ENCODE results near the gene BBS9.

Gene BBS9

GRCh38 chr7:33452805-33453502 lies 323.6 kb downstream of the BBS9 start:
- TF ChIP-seq, protein P1, sequence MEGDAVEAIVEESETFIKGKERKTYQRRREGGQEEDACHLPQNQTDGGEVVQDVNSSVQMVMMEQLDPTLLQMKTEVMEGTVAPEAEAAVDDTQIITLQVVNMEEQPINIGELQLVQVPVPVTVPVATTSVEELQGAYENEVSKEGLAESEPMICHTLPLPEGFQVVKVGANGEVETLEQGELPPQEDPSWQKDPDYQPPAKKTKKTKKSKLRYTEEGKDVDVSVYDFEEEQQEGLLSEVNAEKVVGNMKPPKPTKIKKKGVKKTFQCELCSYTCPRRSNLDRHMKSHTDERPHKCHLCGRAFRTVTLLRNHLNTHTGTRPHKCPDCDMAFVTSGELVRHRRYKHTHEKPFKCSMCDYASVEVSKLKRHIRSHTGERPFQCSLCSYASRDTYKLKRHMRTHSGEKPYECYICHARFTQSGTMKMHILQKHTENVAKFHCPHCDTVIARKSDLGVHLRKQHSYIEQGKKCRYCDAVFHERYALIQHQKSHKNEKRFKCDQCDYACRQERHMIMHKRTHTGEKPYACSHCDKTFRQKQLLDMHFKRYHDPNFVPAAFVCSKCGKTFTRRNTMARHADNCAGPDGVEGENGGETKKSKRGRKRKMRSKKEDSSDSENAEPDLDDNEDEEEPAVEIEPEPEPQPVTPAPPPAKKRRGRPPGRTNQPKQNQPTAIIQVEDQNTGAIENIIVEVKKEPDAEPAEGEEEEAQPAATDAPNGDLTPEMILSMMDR (conservative IDR thresholded peaks at IDR 0.05; ENCODE audit: control insufficient read depth, insufficient read depth, low read depth, low read length) = no peak
- DNase-seq (ENCODE audit: low read depth) = peak; percentile 40
- H3K4me3 ChIP-seq (ENCODE audit: control insufficient read depth, low read depth, low read length) = no peak overlapping the region

DNA sequence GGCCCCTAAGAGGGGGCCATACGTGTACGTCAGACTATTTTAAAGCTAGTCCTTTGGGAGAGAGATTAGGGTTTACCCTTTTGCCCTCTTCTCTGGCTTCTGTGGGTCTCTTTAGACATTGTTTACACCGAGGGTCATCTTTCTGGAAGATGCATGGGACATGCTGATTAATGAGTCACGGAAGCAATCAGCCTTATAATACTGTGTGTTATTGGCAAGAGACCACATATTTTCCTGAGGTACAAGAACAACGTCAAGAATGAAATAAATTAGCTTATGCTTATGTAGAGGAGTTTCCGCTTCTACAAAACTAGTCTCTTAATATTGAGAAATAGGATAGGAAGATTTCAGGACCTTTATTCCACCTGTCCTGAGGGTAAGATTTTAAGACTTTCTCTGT lies 327.7 kb downstream of the BBS9 start:
- TF ChIP-seq, protein P1 (conservative IDR thresholded peaks at IDR 0.05; ENCODE audit: control insufficient read depth, insufficient read depth, low read depth, low read length) = no peak
- DNase-seq (ENCODE audit: low read depth) = no peak
- H3K4me3 ChIP-seq (ENCODE audit: control insufficient read depth, low read depth, low read length) = no peak overlapping the region

DNA sequence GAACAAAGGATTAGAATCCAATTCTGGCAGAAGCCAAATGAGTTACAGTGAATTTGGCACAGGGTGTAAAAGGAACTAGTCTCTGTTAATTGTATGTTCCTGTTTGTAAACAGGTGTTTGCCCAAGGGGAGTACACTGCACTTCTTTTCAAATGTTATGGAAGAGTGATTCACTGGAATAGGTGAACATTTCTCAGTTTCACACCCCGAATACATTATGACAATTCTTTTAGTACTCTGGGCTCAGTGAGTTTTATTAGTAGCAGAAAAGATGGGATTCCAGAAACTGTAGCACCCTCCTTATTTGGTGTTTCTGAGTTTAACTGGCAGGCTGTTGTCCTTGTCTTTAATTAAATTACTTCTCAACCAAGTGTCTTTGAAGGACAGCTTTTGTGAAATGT lies 329.2 kb downstream of the BBS9 start:
- TF ChIP-seq, protein P1 (conservative IDR thresholded peaks at IDR 0.05; ENCODE audit: control insufficient read depth, insufficient read depth, low read depth, low read length) = no peak
- no peak overlapping the region for H3K4me3 ChIP-seq (ENCODE audit: control insufficient read depth, low read depth, low read length)
- DNase-seq (ENCODE audit: low read depth) = no peak

GRCh38 chr7:33459340-33459751 lies 330.0 kb downstream of the BBS9 start:
- TF ChIP-seq, protein P1 (conservative IDR thresholded peaks at IDR 0.05; ENCODE audit: control insufficient read depth, insufficient read depth, low read depth, low read length) = peak; percentile 53
- DNase-seq (ENCODE audit: low read depth) = peak; percentile 56
- no peak overlapping the region for H3K4me3 ChIP-seq (ENCODE audit: control insufficient read depth, low read depth, low read length)

DNA sequence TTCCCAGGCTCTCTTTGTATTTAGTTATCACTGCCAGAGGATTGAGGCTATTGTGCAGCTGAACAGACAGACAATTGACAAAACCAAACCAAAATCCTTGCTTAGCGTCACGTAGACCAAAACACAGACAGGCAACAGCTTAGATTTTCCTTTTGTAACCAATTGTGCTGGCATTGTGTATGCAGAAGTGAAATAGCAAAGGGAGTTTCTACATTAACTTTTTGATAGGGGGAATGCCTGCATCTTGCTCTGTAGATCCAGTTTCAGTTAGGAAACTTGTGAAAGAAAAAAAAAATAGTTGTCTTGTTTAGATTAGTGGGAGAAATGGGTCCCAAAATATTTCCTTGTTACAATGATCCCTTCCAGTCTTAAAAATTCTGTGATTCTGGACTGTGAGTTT lies 333.8 kb downstream of the BBS9 start:
- DNase-seq (ENCODE audit: low read depth) = no peak

GRCh38 chr7:33466203-33466602 lies 336.8 kb downstream of the BBS9 start:
- TF ChIP-seq, protein P1 (conservative IDR thresholded peaks at IDR 0.05; ENCODE audit: control insufficient read depth, insufficient read depth, low read depth, low read length) = no peak
- no peak overlapping the region for H3K4me3 ChIP-seq (ENCODE audit: control insufficient read depth, low read depth, low read length)
- DNase-seq (ENCODE audit: low read depth) = no peak

More for the DNA sequence above, 333.8 kb downstream of the BBS9 start:
- H3K4me3 ChIP-seq (ENCODE audit: control insufficient read depth, low read depth, low read length) = no peak overlapping the region
- TF ChIP-seq, protein P1 (conservative IDR thresholded peaks at IDR 0.05; ENCODE audit: control insufficient read depth, insufficient read depth, low read depth, low read length) = no peak
